SHP77 treated with DMSO at 0.1 percent for 48 hours (cell line): ENCODE data around the gene EFNA1.

Experiments
- DNase-seq: peaks from one replicate; lab custom pipeline; 2025; lab: John Stamatoyannopoulos, UW

Gene EFNA1

GRCh38 chr1:155174324-155175280, 46.9 kb downstream of the EFNA1 start:
- DNase-seq: no peak

GRCh38 chr1:155175281-155175926, 47.7 kb downstream of the EFNA1 start:
- no peak for DNase-seq

GRCh38 chr1:155175927-155176371, 48.3 kb downstream of the EFNA1 start:
- no peak for DNase-seq

GRCh38 chr1:155176544-155177071, 48.9 kb downstream of the EFNA1 start:
- DNase-seq: peak; percentile 77

- no peak for DNase-seq
Observed at GRCh38 chr1:155177192-155177917, 49.7 kb downstream of the EFNA1 start.

- no peak for DNase-seq
Observed at GRCh38 chr1:155177918-155178281, 50.2 kb downstream of the EFNA1 start.

- DNase-seq: no peak
Observed at GRCh38 chr1:155178441-155179111, 50.9 kb downstream of the EFNA1 start.

- DNase-seq: no peak
Observed at GRCh38 chr1:155179112-155180031, 51.7 kb downstream of the EFNA1 start.

GRCh38 chr1:155181371-155182051, 53.8 kb downstream of the EFNA1 start:
- no peak for DNase-seq

- no peak for DNase-seq
Observed at GRCh38 chr1:155182052-155182550, 54.4 kb downstream of the EFNA1 start.

- DNase-seq: no peak
Observed at GRCh38 chr1:155183775-155184221, 56.1 kb downstream of the EFNA1 start.

GRCh38 chr1:155184351-155184811, 56.7 kb downstream of the EFNA1 start:
- no peak for DNase-seq
